ENCODE data around the gene ARRB1.
A peak's percentile ranks its signal among the peaks of the same experiment; 100 is the strongest.

The ARRB1 gene

DNA sequence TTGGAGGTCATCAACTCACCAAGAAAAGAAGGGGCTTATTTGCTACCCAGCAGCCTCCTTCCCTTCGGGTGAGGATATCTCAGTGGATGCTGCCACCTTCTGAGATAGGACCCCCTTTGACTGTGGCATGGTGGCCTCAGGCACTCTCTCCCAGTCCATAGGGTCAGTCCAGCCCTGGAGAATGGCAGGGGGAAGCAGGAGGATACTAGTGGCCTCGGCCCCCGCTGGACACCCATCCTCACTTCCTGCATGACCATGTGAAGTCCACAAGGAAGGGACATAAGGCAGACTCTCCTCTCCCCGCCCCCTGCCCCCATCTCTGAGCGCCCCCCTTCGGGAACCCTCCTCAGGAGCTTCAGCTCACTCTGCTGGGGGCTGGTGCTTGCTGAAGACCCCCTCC, 86.5 kb downstream of the ARRB1 start:
- H3K4me3 ChIP-seq (replicated peaks in 1 of 2; ENCODE audit: low read depth in 2 of 2, low read length in 2 of 2) = no peak overlapping the region
- TF ChIP-seq CTCF (IDR thresholded peaks at IDR 0.05; ENCODE audit: low read depth, low read length) = no peak
- DNase-seq (ENCODE audit: low read depth in 2 of 2) = no peak

- no peak overlapping the region for H3K4me3 ChIP-seq (replicated peaks in 1 of 2; ENCODE audit: low read depth in 2 of 2, low read length in 2 of 2)
- TF ChIP-seq CTCF (IDR thresholded peaks at IDR 0.05; ENCODE audit: low read depth, low read length) = no peak
- DNase-seq (ENCODE audit: low read depth in 2 of 2) = no peak
Observed at GRCh38 chr11:75264356-75264755, 87.1 kb downstream of the ARRB1 start.

GRCh38 chr11:75263944-75264349, 87.5 kb downstream of the ARRB1 start:
- no peak for TF ChIP-seq CTCF (IDR thresholded peaks at IDR 0.05; ENCODE audit: low read depth, low read length)
- H3K4me3 ChIP-seq (replicated peaks in 1 of 2; ENCODE audit: low read depth in 2 of 2, low read length in 2 of 2) = no peak overlapping the region
- DNase-seq (ENCODE audit: low read depth in 2 of 2) = peak in 1 of 2 donors; percentile 45

DNA sequence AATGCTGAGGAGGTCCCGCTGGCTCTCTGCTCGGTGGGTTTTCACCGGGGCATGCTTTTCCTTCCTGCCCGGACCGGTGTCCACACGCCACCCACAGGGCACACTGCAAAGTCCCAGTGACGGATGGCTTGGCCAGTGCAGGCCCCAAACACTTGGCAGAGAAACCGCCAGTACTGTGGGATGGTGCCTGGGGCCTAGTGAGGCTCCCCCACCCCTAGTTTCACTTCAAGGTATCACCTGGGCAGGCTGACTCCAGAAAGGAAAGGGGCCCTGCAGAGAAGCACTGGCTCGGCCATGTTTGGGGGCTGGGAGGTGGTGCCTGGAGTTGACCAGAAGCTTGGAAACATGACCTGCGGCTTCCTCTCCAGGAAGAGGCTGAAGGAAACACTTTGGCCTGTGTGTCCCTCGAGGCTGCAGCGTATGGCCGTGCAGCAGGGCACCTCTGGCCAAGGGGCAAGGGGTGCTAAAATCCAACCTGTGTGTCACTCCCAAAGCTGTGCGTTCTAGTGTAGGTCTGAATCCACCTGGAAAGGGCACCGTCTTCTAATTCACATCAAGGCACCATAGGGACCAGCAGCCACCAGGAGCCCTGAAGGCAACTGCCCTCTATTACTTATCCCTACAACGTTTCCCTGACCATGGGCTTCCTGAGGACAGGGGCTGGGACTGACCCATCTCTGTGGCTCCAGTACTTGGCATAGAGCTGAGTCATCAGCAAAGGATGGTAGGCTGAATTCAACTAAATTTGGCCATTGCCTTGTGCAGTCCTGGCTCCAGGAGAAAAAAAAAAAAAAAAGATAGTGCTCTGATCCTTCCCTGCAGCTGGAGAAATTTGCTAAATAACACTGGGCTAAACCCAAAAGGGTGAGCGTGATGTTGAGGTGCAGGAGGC, 88.3 kb downstream of the ARRB1 start:
- no peak for TF ChIP-seq CTCF (IDR thresholded peaks at IDR 0.05; ENCODE audit: low read depth, low read length)
- DNase-seq (ENCODE audit: low read depth in 2 of 2) = no peak
- H3K4me3 ChIP-seq (replicated peaks in 1 of 2; ENCODE audit: low read depth in 2 of 2, low read length in 2 of 2) = no peak overlapping the region

DNA sequence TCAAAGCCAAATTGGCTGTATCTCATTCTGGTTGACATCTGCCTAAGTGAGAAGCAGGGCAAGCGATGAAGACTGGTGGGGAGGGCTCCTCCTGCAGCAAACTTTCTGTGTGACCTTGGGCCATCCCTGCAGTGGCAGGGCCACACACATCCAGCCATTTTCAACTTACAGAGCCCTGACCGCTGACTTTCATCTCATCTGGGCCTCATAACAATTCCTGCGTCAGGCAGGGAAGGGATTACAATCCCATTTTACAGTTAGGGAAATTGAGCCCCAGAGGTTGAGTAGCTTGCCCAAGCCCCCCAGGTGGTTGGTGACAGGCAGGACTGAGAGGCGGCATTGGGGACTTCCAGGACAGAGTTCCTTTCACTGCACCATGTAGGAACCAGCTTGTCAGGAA, 89.0 kb downstream of the ARRB1 start:
- no peak overlapping the region for H3K4me3 ChIP-seq (replicated peaks in 1 of 2; ENCODE audit: low read depth in 2 of 2, low read length in 2 of 2)
- TF ChIP-seq CTCF (IDR thresholded peaks at IDR 0.05; ENCODE audit: low read depth, low read length) = no peak

DNA sequence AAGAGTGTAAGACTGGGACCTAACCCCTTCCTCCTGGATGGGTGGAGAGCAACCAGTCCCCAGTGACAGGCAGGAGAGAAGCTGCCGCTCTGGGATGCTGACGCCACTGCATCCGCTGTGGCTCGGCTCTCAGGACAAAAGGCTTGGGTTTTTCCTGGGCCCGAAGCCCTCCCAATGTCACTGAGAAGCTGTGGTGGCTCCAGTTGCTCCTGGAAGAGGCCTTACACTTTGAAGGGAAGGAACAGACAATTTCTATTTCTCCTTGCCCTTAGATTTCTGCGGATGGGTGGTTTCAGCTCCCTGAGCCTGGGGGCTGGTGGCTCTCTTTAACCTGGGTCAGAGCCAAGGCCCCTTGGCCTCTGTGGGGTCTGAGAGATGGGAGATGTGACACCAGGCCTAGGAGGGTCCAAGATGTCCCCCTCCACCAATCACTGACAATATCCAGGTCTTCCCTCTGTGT, 89.5 kb downstream of the ARRB1 start:
- H3K4me3 ChIP-seq (replicated peaks in 1 of 2; ENCODE audit: low read depth in 2 of 2, low read length in 2 of 2) = no peak overlapping the region
- no peak for TF ChIP-seq CTCF (IDR thresholded peaks at IDR 0.05; ENCODE audit: low read depth, low read length)
- DNase-seq (ENCODE audit: low read depth in 2 of 2) = no peak

More for the DNA sequence above, 89.0 kb downstream of the ARRB1 start:
- DNase-seq (ENCODE audit: low read depth in 2 of 2) = no peak

Data from cardiac fibroblast (primary cell).